PC-9 (cell line): ENCODE results near the gene CACNA1I.
A peak's percentile ranks its signal among the peaks of the same experiment; 100 is the strongest.

Experiments used
- EZH2 ChIP-seq: fragments of 200-600 bp; sonication (generic); IDR thresholded peaks from 2 replicates; pipeline ENCODE4 v1.8.0; 2017; ENCODE audit warnings: antibody characterized with exemption, low read depth
- TF ChIP-seq, protein P1 (sequence below): fragments of 200-600 bp; sonication (generic); conservative IDR thresholded peaks from 2 replicates; pipeline ENCODE4 v1.6.1; 2017; ENCODE audit warnings: mixed run types, antibody characterized with exemption, mild to moderate bottlenecking, moderate library complexity

DNA sequence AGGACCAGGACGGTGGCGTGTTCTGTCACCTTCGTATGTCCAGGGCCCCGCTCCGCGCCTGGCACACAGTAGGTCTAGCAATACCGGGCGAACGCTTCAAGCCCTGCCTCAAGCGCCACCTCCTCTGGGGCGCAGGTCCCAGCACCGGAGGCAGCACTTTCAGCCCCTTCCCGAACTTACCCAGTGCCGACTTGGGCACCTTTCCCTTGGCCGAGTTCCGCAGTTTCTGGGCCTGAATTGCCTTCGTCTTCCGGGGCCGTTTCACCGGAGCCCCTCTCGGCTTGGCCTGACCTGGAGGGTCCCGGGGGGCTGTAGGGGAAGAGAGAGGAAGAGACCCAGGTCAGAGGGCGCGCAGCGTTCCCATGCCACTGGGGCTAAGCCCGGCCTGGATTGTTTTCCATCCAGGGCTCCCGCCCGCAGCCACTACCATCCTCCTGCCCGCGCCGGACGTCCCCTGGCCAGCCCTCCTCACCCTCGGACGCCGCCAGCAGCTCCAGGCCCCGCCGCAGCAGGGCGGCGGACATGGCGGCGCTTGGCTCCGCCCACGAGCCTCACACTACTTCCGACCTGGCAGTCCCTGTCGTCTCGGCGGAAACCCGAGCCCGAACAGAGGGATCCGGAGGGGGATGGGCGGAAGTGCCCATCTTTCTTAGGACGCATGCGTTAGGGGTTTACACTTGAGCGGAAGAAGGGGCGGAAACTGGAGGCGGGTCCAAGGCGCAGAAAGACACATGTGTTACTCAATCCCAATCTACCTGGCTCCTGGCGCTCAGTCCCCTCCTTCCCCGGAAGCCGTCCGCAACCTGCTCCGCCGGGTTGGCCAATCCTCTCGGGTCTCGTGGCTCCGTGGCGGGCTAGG lies 38.1 kb upstream of the CACNA1I start, which contains the start of gene RPS19BP1:
- TF ChIP-seq EZH2 = no peak
- TF ChIP-seq, protein P1, sequence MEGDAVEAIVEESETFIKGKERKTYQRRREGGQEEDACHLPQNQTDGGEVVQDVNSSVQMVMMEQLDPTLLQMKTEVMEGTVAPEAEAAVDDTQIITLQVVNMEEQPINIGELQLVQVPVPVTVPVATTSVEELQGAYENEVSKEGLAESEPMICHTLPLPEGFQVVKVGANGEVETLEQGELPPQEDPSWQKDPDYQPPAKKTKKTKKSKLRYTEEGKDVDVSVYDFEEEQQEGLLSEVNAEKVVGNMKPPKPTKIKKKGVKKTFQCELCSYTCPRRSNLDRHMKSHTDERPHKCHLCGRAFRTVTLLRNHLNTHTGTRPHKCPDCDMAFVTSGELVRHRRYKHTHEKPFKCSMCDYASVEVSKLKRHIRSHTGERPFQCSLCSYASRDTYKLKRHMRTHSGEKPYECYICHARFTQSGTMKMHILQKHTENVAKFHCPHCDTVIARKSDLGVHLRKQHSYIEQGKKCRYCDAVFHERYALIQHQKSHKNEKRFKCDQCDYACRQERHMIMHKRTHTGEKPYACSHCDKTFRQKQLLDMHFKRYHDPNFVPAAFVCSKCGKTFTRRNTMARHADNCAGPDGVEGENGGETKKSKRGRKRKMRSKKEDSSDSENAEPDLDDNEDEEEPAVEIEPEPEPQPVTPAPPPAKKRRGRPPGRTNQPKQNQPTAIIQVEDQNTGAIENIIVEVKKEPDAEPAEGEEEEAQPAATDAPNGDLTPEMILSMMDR = peak; percentile 24; the same call in 1 of the 2 replicates
